Activated naive CD8-positive, alpha-beta T cell treated with anti-CD3 and anti-CD28 coated beads for 36 hours (primary cell): ENCODE measurements around the gene PPP1R3A. TPM values are rescaled to one million over a fixed set of nuclear protein-coding genes. Genes with fewer than 3 reads are reported as not detected.
"Not testable (repeated sequence)": the region's sequence is repeated elsewhere in the genome, so short reads cannot be mapped to it uniquely, and the experiment has no call there.

ENCODE experiments used
- DNase-seq: peaks from one replicate; pipeline ENCODE4 v3.0.0; 2021
- H3K27ac Mint-ChIP-seq: one replicate; pipeline ENCODE4 v1.8.0; 2022; ENCODE audit warnings: mild to moderate bottlenecking, moderate library complexity, mixed read lengths
- H3K27me3 Mint-ChIP-seq: one replicate; pipeline ENCODE4 v1.8.0; 2022; ENCODE audit warnings: mild to moderate bottlenecking, mixed read lengths
- H3K36me3 Mint-ChIP-seq: one replicate; pipeline ENCODE4 v1.8.0; 2021; ENCODE audit warnings: mild to moderate bottlenecking, mixed read lengths
- H3K4me1 Mint-ChIP-seq: one replicate; pipeline ENCODE4 v1.8.0; 2021; ENCODE audit warnings: mixed read lengths
- H3K4me3 Mint-ChIP-seq: one replicate; pipeline ENCODE4 v1.8.0; 2022; ENCODE audit warnings: mild to moderate bottlenecking, moderate library complexity, mixed read lengths
- H3K9me3 Mint-ChIP-seq: one replicate; pipeline ENCODE4 v1.8.0; 2022; ENCODE audit warnings: mixed read lengths
- total RNA-seq, 2 experiments: library from RNA; stranded (reverse); gene quantifications; one replicate each; pipeline ENCODE4 v1.2.3, GENCODE V29; 2021

PPP1R3A gene
- not detected for total RNA-seq

DNA sequence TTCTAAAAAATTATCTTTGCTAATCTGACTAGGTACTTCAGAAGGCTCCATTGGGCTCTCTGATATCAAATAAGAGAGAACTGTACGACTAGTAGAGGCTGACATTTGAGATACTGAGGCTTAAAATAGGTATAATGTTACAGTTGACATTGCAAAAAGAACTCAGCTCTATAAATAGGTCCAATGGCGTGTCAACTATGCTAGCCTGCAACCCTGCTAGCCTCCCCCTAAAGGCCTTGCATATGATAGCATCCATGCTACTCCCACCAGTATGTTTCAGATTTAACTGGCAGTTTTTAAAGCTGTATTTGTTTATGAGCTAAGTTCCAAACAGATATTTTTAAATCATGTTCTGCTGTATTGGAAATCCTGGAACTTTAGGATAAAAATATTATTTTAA lies at the start of gene PPP1R3A:
TSS of gene PPP1R3A (minus strand) at position 64 of the 400 bp plus-strand sequence. CDS start at position 51, 13 bp downstream.
- H3K9me3 Mint-ChIP-seq, result no peaks in the 10 kb centered on the region
- no peak within 1 kb of the TSS for H3K27ac Mint-ChIP-seq

GRCh38 chr7:113963356-113963755 lies 44.5 kb upstream of the PPP1R3A start:
- Mint-ChIP-seq H3K9me3 (peaks cover 6% of the 10 kb centered on the region), H3K36me3 (no peaks in the 10 kb centered on the region), H3K4me1 (no peaks in the 10 kb centered on the region), H3K4me3 (no peak overlapping the region), H3K27ac (no peak overlapping the region), H3K27me3 (no peaks in the 10 kb centered on the region)
- DNase-seq, result no peak

More for the DNA sequence above, at the start of gene PPP1R3A:
- DNase-seq, result no peak
- Mint-ChIP-seq H3K27me3 (no peaks in the 10 kb centered on the region), H3K4me3 (no peak within 1 kb of the TSS), H3K4me1 (no peaks in the 10 kb centered on the region), H3K36me3 (no peaks in the 10 kb centered on the region)

- no peak overlapping the region for H3K4me3 Mint-ChIP-seq
- no peaks in the 10 kb centered on the region for H3K27me3 Mint-ChIP-seq
- no peaks in the 10 kb centered on the region for H3K4me1 Mint-ChIP-seq
- H3K27ac Mint-ChIP-seq, result no peak overlapping the region
- H3K9me3 Mint-ChIP-seq, result peaks cover 6% of the 10 kb centered on the region
- DNase-seq, result no peak
- no peaks in the 10 kb centered on the region for H3K36me3 Mint-ChIP-seq
These were observed 41.1 kb upstream of the PPP1R3A start for GRCh38 chr7:113959910-113960309.

GRCh38 chr7:113955157-113955556 lies 36.3 kb upstream of the PPP1R3A start:
- H3K4me3 Mint-ChIP-seq, result no peak overlapping the region
- peaks cover 3% of the 10 kb centered on the region for H3K36me3 Mint-ChIP-seq
- no peaks in the 10 kb centered on the region for H3K4me1 Mint-ChIP-seq
- no peak overlapping the region for H3K27ac Mint-ChIP-seq
- DNase-seq, result no peak
- H3K27me3 Mint-ChIP-seq, result no peaks in the 10 kb centered on the region
- peaks cover 24% of the 10 kb centered on the region for H3K9me3 Mint-ChIP-seq

DNA sequence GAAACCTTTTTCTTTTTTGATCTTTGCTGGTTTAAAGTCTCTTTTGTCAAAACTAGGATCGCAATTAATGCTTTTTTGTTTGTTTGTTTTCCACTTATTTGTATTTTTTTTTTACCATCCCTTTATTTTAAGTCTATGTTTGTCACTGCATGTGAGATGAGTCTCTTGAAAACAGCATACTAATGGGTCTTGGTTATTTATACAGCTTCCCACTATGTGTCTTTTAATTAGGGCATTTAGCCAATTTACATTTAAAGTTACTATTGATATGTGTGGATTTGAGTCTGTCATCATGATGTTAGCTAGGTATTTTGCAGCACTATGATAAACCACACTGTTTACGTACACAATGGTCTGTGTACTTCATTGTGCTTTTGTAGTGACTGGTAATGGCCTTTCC lies 34.7 kb upstream of the PPP1R3A start:
- peaks cover 3% of the 10 kb centered on the region for H3K36me3 Mint-ChIP-seq
- no peaks in the 10 kb centered on the region for H3K27me3 Mint-ChIP-seq
- DNase-seq, result no peak
- peaks cover 22% of the 10 kb centered on the region for H3K9me3 Mint-ChIP-seq
- no peaks in the 10 kb centered on the region for H3K4me1 Mint-ChIP-seq
- H3K27ac Mint-ChIP-seq, result no peak overlapping the region
- no peak overlapping the region for H3K4me3 Mint-ChIP-seq

GRCh38 chr7:113945018-113945938 lies 26.5 kb upstream of the PPP1R3A start:
- Mint-ChIP-seq H3K27me3 (no peaks in the 10 kb centered on the region), H3K36me3 (no peaks in the 10 kb centered on the region), H3K27ac (no peak overlapping the region), H3K4me1 (no peaks in the 10 kb centered on the region), H3K4me3 (no peak overlapping the region), H3K9me3 (peaks cover 11% of the 10 kb centered on the region)
- DNase-seq, result no peak

DNA sequence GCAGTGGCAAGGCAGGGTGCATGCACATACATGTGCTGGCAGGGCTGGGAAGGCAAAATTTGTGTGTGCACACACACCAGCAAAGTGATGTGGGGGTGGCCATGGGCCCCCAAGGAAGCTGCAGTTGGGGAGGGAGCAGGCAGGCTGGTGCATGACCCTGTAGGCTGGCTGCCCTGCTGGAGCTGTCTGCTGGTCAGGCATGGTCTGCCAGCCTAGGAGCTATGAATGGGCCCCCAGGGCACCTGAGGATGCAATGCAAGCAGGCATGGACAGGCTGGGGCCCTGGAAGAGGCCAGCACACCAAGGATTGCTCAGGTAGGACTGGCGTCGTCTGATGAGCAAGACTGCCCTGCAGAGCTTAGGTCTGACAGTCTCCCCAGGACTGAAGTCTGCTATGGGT lies 18.2 kb upstream of the PPP1R3A start:
- Mint-ChIP-seq H3K36me3 (no peaks in the 10 kb centered on the region), H3K27ac (no peak overlapping the region), H3K4me3 (no peak overlapping the region), H3K9me3 (peaks cover 6% of the 10 kb centered on the region), H3K27me3 (no peaks in the 10 kb centered on the region), H3K4me1 (no peaks in the 10 kb centered on the region)
- DNase-seq, result no peak

- peaks cover 6% of the 10 kb centered on the region for H3K9me3 Mint-ChIP-seq
- H3K27me3 Mint-ChIP-seq, result no peaks in the 10 kb centered on the region
- no peaks in the 10 kb centered on the region for H3K4me1 Mint-ChIP-seq
- DNase-seq, result no peak
- H3K36me3 Mint-ChIP-seq, result no peaks in the 10 kb centered on the region
- no peak overlapping the region for H3K4me3 Mint-ChIP-seq
- no peak overlapping the region for H3K27ac Mint-ChIP-seq
These were observed 17.7 kb upstream of the PPP1R3A start for GRCh38 chr7:113936535-113936934.

DNA sequence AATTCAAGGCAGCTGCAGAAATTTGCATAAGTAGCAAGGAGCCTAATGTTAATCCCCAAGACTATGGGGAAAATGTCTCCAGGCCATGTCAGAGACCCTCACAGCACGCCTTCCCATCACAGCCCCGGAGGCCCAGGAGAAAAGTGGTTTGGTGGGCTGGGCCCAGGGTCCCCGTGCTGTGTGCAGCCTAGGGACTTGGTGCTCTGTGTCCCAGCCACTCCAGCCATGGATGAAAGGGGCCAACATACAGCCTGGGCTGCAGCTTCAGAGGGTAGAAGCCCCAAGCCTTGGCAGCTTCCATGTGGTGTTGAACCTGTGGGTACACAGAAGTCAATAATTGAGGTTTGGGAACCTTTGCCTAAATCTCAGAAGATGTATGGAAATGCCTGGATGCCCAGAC lies 10.6 kb upstream of the PPP1R3A start:
- H3K9me3 Mint-ChIP-seq, H3K27ac Mint-ChIP-seq, H3K4me3 Mint-ChIP-seq, H3K36me3 Mint-ChIP-seq, H3K4me1 Mint-ChIP-seq, DNase-seq, H3K27me3 Mint-ChIP-seq: not testable (repeated sequence)

DNA sequence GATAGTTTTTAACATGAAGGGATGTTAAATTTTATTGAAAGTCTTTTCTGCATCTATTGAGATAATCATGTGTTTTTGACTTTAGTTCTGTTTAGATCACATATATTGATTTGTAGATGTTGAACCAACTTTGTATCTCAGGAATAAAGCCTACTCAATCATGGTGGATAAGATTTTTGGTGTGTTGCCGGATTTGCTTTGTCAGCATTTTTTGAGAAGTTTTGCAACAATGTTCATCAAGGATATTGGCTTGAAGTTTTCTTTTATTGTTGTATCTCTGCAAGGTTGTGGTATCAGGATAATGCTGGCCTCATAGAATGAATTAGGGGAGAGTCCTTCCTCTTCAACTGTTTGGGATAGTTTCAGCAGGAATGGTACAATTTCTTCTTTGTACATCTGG lies 9.3 kb upstream of the PPP1R3A start:
- Mint-ChIP-seq H3K4me1 (no peaks in the 10 kb centered on the region), H3K4me3 (no peak overlapping the region)

DNA sequence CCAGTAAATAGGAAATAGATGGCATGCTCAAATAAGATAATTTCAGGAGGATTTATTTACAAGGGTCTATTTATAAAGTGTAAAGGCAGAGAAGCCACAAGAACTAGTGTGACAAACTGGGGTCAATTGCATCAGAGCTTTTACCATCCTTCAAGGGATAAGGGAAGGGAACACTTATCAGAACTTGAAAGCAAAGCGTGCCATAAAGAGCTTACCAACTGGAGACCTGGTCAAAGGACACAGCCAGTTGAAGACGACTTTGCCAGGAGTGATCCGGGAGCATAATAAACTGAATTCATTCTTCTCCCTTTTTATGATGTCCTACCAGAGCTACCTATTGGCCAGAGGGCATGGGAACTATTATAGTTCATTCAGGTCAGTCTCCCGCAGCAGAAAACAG lies 3.2 kb upstream of the PPP1R3A start:
- no peaks in the 10 kb centered on the region for H3K36me3 Mint-ChIP-seq

More for the DNA sequence above, 9.3 kb upstream of the PPP1R3A start:
- H3K9me3 Mint-ChIP-seq, result peaks cover 2% of the 10 kb centered on the region
- DNase-seq, result no peak
- H3K27ac Mint-ChIP-seq, result no peak overlapping the region
- H3K27me3 Mint-ChIP-seq, result no peaks in the 10 kb centered on the region
- no peaks in the 10 kb centered on the region for H3K36me3 Mint-ChIP-seq

GRCh38 chr7:113921363-113921762 lies 2.6 kb upstream of the PPP1R3A start:
- H3K4me3 Mint-ChIP-seq, result no peak overlapping the region
- H3K4me1 Mint-ChIP-seq, result no peaks in the 10 kb centered on the region
- no peaks in the 10 kb centered on the region for H3K36me3 Mint-ChIP-seq
- no peaks in the 10 kb centered on the region for H3K9me3 Mint-ChIP-seq
- DNase-seq, result no peak
- H3K27me3 Mint-ChIP-seq, result no peaks in the 10 kb centered on the region
- no peak overlapping the region for H3K27ac Mint-ChIP-seq

More for the DNA sequence above, 3.2 kb upstream of the PPP1R3A start:
- Mint-ChIP-seq H3K4me1 (no peaks in the 10 kb centered on the region), H3K4me3 (no peak overlapping the region), H3K27me3 (no peaks in the 10 kb centered on the region), H3K27ac (no peak overlapping the region), H3K9me3 (no peaks in the 10 kb centered on the region)
- no peak for DNase-seq

DNA sequence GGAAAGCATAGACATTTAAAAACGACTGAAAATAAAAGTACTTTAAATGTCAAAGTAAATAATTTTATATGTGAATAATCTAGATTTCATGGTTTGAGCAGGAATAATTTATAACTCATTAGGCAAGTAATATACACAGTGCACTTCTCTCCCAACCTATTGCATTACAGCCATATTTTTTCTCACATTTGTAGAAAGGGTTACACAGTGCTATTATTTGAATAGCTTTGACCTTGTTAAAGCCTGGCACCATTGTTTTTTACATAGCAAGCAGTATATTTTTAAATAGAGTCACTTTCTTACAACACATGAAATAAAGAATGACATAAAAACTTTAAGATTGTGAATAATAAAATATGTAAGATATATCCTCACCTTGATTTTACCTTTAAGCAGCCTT lies 969 bp downstream of the PPP1R3A start:
- Mint-ChIP-seq H3K4me1 (no peaks in the 10 kb centered on the region), H3K36me3 (no peaks in the 10 kb centered on the region), H3K27me3 (no peaks in the 10 kb centered on the region), H3K4me3 (no peak overlapping the region), H3K27ac (no peak overlapping the region), H3K9me3 (no peaks in the 10 kb centered on the region)
- no peak for DNase-seq

DNA sequence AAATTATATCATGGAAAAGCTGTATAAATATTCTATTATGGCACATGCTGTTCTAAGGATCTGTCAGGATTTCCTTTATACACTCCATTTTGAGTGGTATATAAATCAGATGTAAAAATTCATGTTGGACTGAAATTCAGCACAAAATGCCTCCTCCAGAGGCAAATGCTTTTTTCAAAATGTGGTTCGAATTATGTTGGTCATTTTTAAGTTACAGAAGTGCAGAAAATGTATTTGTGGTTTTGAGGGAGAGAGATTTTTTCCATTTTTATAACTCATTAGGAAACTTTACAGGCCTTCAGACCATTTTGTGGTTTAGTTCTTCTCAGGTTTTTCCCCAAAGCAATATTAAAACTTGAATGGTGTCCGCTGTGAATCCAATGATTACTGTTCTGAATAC lies 2.9 kb downstream of the PPP1R3A start:
- no peak overlapping the region for H3K4me3 Mint-ChIP-seq
- H3K9me3 Mint-ChIP-seq, result no peaks in the 10 kb centered on the region
- DNase-seq, result no peak
- no peaks in the 10 kb centered on the region for H3K27me3 Mint-ChIP-seq
- H3K36me3 Mint-ChIP-seq, result no peaks in the 10 kb centered on the region
- no peak overlapping the region for H3K27ac Mint-ChIP-seq
- no peaks in the 10 kb centered on the region for H3K4me1 Mint-ChIP-seq

GRCh38 chr7:113912876-113913275 lies 5.9 kb downstream of the PPP1R3A start:
- Mint-ChIP-seq H3K4me3 (no peak overlapping the region), H3K4me1 (no peaks in the 10 kb centered on the region), H3K27me3 (no peaks in the 10 kb centered on the region), H3K36me3 (no peaks in the 10 kb centered on the region), H3K9me3 (no peaks in the 10 kb centered on the region), H3K27ac (no peak overlapping the region)
- DNase-seq, result no peak

DNA sequence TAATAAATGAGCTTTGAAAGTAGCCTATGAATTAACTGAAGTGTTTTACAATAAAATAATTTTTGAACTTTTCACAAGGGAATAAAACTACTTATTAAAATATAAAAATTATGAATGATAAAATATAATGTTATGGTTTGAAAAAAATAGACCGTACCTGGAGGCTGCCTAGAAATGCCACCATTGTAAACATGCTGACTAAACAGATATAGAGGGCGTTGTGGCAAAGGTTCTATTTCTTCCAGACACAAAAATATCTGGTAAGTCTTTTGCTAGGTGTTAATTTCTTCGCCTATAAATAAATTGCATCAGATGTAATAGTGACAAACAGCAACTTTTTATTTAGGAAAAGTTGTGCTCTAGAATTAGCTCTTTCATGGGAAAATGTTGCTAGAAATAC lies 11.2 kb downstream of the PPP1R3A start:
- Mint-ChIP-seq H3K9me3 (no peaks in the 10 kb centered on the region), H3K36me3 (no peaks in the 10 kb centered on the region), H3K27ac (no peak overlapping the region), H3K27me3 (no peaks in the 10 kb centered on the region), H3K4me1 (no peaks in the 10 kb centered on the region), H3K4me3 (no peak overlapping the region)
- DNase-seq, result no peak
